SU-DHL-6 (cell line): Measurements from ENCODE around the gene TGFB2.

Experiments used
- H2AFZ ChIP-seq: fragments of 200-600 bp; sonication (generic); 2 replicates; pipeline ENCODE4 v1.6.1; 2014; ENCODE audit warnings: low read depth, mild to moderate bottlenecking, moderate library complexity, mixed read lengths, antibody characterized with exemption, low read length; ENCODE audit not compliant: severe bottlenecking
- H3F3A ChIP-seq: fragments of 200-600 bp; shearing (Covaris generic); 2 replicates; pipeline ENCODE4 v1.6.0; 2016; ENCODE audit warnings: antibody characterized with exemption, mild to moderate bottlenecking; ENCODE audit not compliant: insufficient read depth
- H3K27ac ChIP-seq: fragments of 200-600 bp; sonication (generic); 2 replicates; pipeline ENCODE4 v1.5.1; 2016; ENCODE audit warnings: low read depth, mild to moderate bottlenecking, low read length, moderate library complexity, mixed read lengths
- H3K27me3 ChIP-seq: fragments of 200-600 bp; sonication (generic), shearing (Covaris generic); 2 replicates; pipeline ENCODE4 v1.6.0; 2014; ENCODE audit warnings: mild to moderate bottlenecking, low read length
- H3K36me3 ChIP-seq: fragments of 200-600 bp; sonication (generic); 2 replicates; pipeline ENCODE4 v1.6.1; 2014; ENCODE audit warnings: mild to moderate bottlenecking, low read length, mixed read lengths
- H3K4me2 ChIP-seq: fragments of 300-600, 200-600 bp; shearing (Covaris generic), sonication (generic); 2 replicates; pipeline ENCODE4 v1.6.0; 2014; ENCODE audit warnings: low read length, low read depth, mild to moderate bottlenecking; ENCODE audit not compliant: poor library complexity, severe bottlenecking
- H3K4me3 ChIP-seq: fragments of 200-600 bp; sonication (generic); 2 replicates; pipeline ENCODE4 v1.5.1; 2014; ENCODE audit warnings: antibody characterized with exemption, low read length, mild to moderate bottlenecking, mixed read lengths; ENCODE audit not compliant: insufficient read depth, poor library complexity, severe bottlenecking
- H3K79me2 ChIP-seq: fragments of 200-600 bp; sonication (generic); 2 replicates; pipeline ENCODE4 v1.6.1; 2014; ENCODE audit warnings: mild to moderate bottlenecking, low read length, moderate library complexity; ENCODE audit not compliant: insufficient read depth
- H3K9ac ChIP-seq: fragments of 200-600 bp; sonication (generic); 2 replicates; pipeline ENCODE4 v1.7.0; 2014; ENCODE audit warnings: mild to moderate bottlenecking, low read length
- H3K9me2 ChIP-seq: fragments of 200-600 bp; sonication (generic); replicated peaks from 2 replicates; pipeline ENCODE4 v1.6.1; 2014; ENCODE audit warnings: low read length; ENCODE audit not compliant: insufficient read depth
- H3K9me3 ChIP-seq: fragments of 200-600 bp; sonication (generic); 2 replicates; pipeline ENCODE4 v1.6.1; 2014; ENCODE audit warnings: low read length, mixed read lengths; ENCODE audit not compliant: insufficient read depth
- H4K20me1 ChIP-seq: fragments of 200-600 bp; sonication (generic); 2 replicates; pipeline ENCODE4 v1.6.1; 2014; ENCODE audit warnings: low read depth, mild to moderate bottlenecking, antibody characterized with exemption, low read length, moderate library complexity, mixed read lengths
- EZH2phosphoT487 ChIP-seq: fragments of 200-600 bp; sonication (generic), shearing (Covaris generic); conservative IDR thresholded peaks from 2 replicates; pipeline ENCODE4 v1.6.1; 2018; ENCODE audit warnings: mild to moderate bottlenecking, antibody characterized with exemption, low read length, moderate library complexity, mixed read lengths
- TF ChIP-seq, protein P1 (sequence below): fragments of 200-600 bp; sonication (generic); IDR thresholded peaks from one replicate; pipeline ENCODE4 v1.5.1; 2017; ENCODE audit warnings: antibody characterized with exemption, mild to moderate bottlenecking, low read length, moderate library complexity; ENCODE audit not compliant: insufficient read depth, poor library complexity, severe bottlenecking

The TGFB2 gene

DNA sequence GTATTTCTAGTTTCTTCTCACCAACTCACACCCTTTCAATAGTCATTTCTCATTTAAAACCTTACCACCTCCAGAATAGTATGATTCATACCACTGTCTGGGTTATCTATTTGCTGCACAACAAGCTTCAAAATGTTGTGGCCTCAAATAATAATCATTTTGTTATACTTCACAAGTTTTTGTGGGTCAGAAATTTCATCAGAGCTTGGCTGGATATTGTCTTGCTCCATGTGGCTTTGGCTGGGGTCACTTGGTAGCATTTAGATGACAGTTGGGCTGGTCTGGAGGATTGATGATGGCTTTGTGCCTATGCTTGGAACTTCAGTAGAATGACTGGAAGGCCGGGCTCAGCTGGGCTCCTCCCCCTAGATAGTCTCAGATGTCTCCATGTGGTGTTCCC is 66.0 kb downstream of the TGFB2 start:
- Histone ChIP-seq H3K79me2 (no peaks in the 10 kb centered on the region), H3K9me2 (no peaks in the 10 kb centered on the region), H3K9ac (no peak overlapping the region), H3K4me2 (no peak overlapping the region), H3F3A (no peaks in the 10 kb centered on the region), H3K27ac (no peak overlapping the region), H3K36me3 (no peaks in the 10 kb centered on the region), H3K27me3 (no peaks in the 10 kb centered on the region), H3K9me3 (no peaks in the 10 kb centered on the region), H4K20me1 (no peaks in the 10 kb centered on the region), H3K4me3 (no peak overlapping the region), H2AFZ (no peak overlapping the region)
- no peak for TF ChIP-seq EZH2phosphoT487
- TF ChIP-seq, protein P1, sequence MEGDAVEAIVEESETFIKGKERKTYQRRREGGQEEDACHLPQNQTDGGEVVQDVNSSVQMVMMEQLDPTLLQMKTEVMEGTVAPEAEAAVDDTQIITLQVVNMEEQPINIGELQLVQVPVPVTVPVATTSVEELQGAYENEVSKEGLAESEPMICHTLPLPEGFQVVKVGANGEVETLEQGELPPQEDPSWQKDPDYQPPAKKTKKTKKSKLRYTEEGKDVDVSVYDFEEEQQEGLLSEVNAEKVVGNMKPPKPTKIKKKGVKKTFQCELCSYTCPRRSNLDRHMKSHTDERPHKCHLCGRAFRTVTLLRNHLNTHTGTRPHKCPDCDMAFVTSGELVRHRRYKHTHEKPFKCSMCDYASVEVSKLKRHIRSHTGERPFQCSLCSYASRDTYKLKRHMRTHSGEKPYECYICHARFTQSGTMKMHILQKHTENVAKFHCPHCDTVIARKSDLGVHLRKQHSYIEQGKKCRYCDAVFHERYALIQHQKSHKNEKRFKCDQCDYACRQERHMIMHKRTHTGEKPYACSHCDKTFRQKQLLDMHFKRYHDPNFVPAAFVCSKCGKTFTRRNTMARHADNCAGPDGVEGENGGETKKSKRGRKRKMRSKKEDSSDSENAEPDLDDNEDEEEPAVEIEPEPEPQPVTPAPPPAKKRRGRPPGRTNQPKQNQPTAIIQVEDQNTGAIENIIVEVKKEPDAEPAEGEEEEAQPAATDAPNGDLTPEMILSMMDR = no peak

DNA sequence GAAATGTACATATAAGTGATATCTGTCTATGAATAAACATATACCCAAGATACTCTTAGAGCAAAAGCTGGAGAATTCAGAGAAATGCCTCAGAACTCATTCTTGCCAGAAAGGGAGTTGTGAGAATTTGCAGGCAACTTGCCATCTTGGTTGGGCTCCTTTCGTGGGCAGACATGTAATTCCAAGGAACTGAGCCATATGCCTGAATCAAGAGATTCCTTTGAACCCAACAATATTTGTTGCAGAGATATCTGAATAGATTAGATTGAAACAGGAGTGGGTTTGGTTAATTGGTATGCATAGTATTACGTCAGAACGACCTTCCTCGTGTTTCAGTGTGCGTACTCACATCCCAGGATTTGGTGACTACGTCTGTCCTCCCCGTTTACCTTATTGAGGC is 67.0 kb downstream of the TGFB2 start:
- Histone ChIP-seq H3F3A (no peaks in the 10 kb centered on the region), H2AFZ (no peak overlapping the region), H3K27me3 (no peaks in the 10 kb centered on the region), H3K27ac (no peak overlapping the region), H3K4me3 (no peak overlapping the region), H3K9me3 (no peaks in the 10 kb centered on the region), H3K36me3 (no peaks in the 10 kb centered on the region), H3K9ac (no peak overlapping the region), H4K20me1 (no peaks in the 10 kb centered on the region), H3K79me2 (no peaks in the 10 kb centered on the region), H3K4me2 (no peak overlapping the region), H3K9me2 (no peaks in the 10 kb centered on the region)
- TF ChIP-seq, protein P1 = no peak
- TF ChIP-seq EZH2phosphoT487 = no peak

DNA sequence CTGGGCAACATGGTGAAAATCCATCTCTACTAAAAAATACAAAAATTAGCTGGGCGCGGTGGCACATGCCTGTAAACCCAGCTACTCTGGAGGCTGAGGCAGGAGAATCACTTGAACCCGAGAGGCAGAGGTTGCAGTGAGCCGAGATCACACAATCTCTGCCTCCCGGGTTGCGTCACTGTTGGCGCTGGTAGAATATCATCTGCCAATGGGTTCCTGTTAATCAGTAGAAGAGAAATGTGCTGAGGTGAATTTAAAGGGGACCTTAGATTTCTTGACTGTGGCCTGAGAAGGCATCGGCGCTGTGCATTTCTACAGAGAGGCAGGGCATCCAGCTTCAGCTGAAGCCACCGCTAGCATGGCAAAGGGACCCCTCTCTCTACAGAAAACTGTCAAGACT is 68.0 kb downstream of the TGFB2 start:
- TF ChIP-seq, protein P1 = no peak
- TF ChIP-seq EZH2phosphoT487 = no peak
- Histone ChIP-seq H3K79me2 (no peaks in the 10 kb centered on the region), H3K4me2 (no peak overlapping the region), H4K20me1 (no peaks in the 10 kb centered on the region), H3K27me3 (no peaks in the 10 kb centered on the region), H3K36me3 (no peaks in the 10 kb centered on the region), H2AFZ (no peak overlapping the region), H3K27ac (no peak overlapping the region), H3K9ac (no peak overlapping the region), H3K9me3 (no peaks in the 10 kb centered on the region), H3K9me2 (no peaks in the 10 kb centered on the region), H3K4me3 (no peak overlapping the region), H3F3A (no peaks in the 10 kb centered on the region)
